ENCODE measurements around the gene LMBRD2.
"Not testable (repeated sequence)": the region's sequence is repeated elsewhere in the genome, so short reads cannot be mapped to it uniquely, and the experiment has no call there.

LMBRD2 gene

GRCh38 chr5:36135988-36136387 is 15.7 kb downstream of the LMBRD2 start:
- TF ChIP-seq, protein P1, sequence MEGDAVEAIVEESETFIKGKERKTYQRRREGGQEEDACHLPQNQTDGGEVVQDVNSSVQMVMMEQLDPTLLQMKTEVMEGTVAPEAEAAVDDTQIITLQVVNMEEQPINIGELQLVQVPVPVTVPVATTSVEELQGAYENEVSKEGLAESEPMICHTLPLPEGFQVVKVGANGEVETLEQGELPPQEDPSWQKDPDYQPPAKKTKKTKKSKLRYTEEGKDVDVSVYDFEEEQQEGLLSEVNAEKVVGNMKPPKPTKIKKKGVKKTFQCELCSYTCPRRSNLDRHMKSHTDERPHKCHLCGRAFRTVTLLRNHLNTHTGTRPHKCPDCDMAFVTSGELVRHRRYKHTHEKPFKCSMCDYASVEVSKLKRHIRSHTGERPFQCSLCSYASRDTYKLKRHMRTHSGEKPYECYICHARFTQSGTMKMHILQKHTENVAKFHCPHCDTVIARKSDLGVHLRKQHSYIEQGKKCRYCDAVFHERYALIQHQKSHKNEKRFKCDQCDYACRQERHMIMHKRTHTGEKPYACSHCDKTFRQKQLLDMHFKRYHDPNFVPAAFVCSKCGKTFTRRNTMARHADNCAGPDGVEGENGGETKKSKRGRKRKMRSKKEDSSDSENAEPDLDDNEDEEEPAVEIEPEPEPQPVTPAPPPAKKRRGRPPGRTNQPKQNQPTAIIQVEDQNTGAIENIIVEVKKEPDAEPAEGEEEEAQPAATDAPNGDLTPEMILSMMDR (IDR thresholded peaks at IDR 0.05), result no peak
- Histone ChIP-seq H3K4me1 (no peaks in the 10 kb centered on the region), H3K27me3 (no peaks in the 10 kb centered on the region), H3K27ac (no peak overlapping the region), H3K4me3 (no peak overlapping the region), H3K9me3 (no peaks in the 10 kb centered on the region), H3K36me3 (peaks cover 20 to 50% (median 40%) of the 10 kb centered on the region in 3 donors)
- intact Hi-C loops (cut with DNase I; ENCODE audit: low total_unique reads), result no loop called here
- no peak for DNase-seq

DNA sequence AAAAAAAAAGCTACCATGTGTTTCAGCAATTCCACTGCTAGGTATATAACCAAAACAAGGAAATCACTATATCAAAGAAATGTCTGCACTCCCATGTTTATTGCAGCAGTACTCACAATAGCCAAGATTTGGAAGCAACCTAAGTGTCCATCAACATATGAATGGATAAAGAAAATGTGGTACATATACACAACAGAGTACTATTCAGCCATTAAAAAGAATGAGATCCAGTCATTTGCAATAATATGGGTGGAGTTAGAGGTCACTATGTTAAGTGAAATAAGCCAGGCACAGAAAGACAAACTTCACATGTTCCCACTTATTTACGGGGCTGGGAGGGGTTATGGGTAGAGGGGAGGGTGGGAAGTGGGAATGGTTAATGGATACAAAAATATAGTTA is 18.7 kb downstream of the LMBRD2 start:
- DNase-seq; H3K27ac ChIP-seq; H3K4me3 ChIP-seq; H3K27me3 ChIP-seq; H3K4me1 ChIP-seq; H3K9me3 ChIP-seq; intact Hi-C loops (cut with DNase I; ENCODE audit: low total_unique reads): not testable (repeated sequence)
- peaks cover 23 to 48% (median 23%) of the 10 kb centered on the region in 3 donors for H3K36me3 ChIP-seq

- H3K27ac ChIP-seq; H3K4me3 ChIP-seq; H3K9me3 ChIP-seq; DNase-seq; H3K27me3 ChIP-seq; intact Hi-C loops (cut with DNase I; ENCODE audit: low total_unique reads); H3K4me1 ChIP-seq: not testable (repeated sequence)
- H3K36me3 ChIP-seq, result peaks cover 13 to 36% (median 26%) of the 10 kb centered on the region in 3 donors
Measured at GRCh38 chr5:36129666-36130065, 22.0 kb downstream of the LMBRD2 start.

DNA sequence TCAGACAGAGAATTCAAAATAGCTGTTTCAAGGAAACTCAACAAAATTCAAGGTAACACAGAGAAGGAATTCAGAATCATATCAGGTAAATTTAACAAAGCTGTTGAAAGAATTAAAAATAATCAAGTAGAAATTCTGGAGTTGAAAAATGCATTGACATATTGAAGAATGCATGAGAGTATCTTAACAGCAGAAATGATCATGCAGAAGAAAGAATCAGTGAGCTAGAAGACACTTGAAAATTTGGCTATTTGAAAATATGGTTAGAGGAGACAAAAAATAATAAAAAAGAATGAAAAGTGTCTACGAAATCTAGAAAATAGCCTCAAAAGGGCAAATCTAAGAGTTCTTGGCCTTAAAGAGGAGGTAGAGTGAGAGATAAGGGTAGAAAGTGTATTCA is 22.9 kb downstream of the LMBRD2 start:
- H3K4me3 ChIP-seq, result no peak overlapping the region
- no peak overlapping the region for H3K27ac ChIP-seq
- peaks cover 0 to 9% (median 0%) of the 10 kb centered on the region in 3 donors for H3K9me3 ChIP-seq
- DNase-seq, result no peak
- H3K36me3 ChIP-seq, result peaks cover 8 to 30% (median 26%) of the 10 kb centered on the region in 3 donors
- no peaks in the 10 kb centered on the region for H3K4me1 ChIP-seq
- no peaks in the 10 kb centered on the region for H3K27me3 ChIP-seq
- intact Hi-C loops (cut with DNase I; ENCODE audit: low total_unique reads), result no loop called here
- TF ChIP-seq, protein P1 (IDR thresholded peaks at IDR 0.05), result no peak

DNA sequence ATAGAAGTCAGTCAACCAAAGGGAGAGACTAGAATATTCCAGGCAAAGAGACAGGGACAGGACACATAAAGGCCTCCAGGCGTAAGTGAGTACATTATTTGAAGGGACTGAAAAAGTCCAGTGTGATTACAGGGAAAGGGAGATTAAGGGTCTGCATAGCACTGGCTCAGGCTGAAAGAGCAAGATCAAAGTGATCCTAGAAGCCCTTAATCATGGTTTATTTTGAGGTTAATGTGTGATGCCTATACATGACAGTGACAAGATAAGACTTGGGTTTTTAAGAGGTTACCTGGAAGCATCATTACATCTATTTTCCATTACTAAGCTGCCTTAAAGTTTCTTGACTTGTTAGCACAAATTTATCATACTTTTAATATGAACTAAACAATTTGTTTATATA is 25.8 kb downstream of the LMBRD2 start:
- no peak overlapping the region for H3K4me3 ChIP-seq
- H3K4me1 ChIP-seq, result no peaks in the 10 kb centered on the region
- no peak overlapping the region for H3K27ac ChIP-seq
- TF ChIP-seq, protein P1 (IDR thresholded peaks at IDR 0.05), result no peak
- no peaks in the 10 kb centered on the region for H3K27me3 ChIP-seq
- H3K9me3 ChIP-seq, result peaks cover 0 to 9% (median 0%) of the 10 kb centered on the region in 3 donors
- intact Hi-C loops (cut with DNase I; ENCODE audit: low total_unique reads), result no loop called here
- no peak for DNase-seq
- peaks cover 13 to 34% (median 33%) of the 10 kb centered on the region in 3 donors for H3K36me3 ChIP-seq

- Histone ChIP-seq H3K36me3 (peaks cover 58 to 74% (median 67%) of the 10 kb centered on the region in 3 donors), H3K4me1 (no peaks in the 10 kb centered on the region), H3K27me3 (no peaks in the 10 kb centered on the region), H3K4me3 (no peak overlapping the region), H3K27ac (no peak overlapping the region), H3K9me3 (no peaks in the 10 kb centered on the region)
- no peak for DNase-seq
- TF ChIP-seq, protein P1 (IDR thresholded peaks at IDR 0.05), result no peak
- intact Hi-C loops (cut with DNase I; ENCODE audit: low total_unique reads), result no loop called here
Measured at GRCh38 chr5:36111238-36111637, 40.4 kb downstream of the LMBRD2 start.
